H1 (cell line): ENCODE measurements around the gene PTPRF. TPM values are rescaled to one million over a fixed set of nuclear protein-coding genes. Genes with fewer than 3 reads are reported as not detected.

Experiments used
- ATF3 ChIP-seq: IDR thresholded peaks from 2 replicates; pipeline ENCODE4 v1.6.1; 2011; ENCODE audit warnings: low read depth, mild to moderate bottlenecking, low read length; ENCODE audit not compliant: insufficient read depth
- KDM1A ChIP-seq: fragments of 200-600, 300-600 bp; sonication (generic); IDR thresholded peaks from 2 replicates; pipeline ENCODE4 v1.7.1; 2016; ENCODE audit warnings: mild to moderate bottlenecking, low read length, borderline replicate concordance
- RNF2 ChIP-seq: fragments of 200-900, 300-1000 bp; sonication (generic); IDR thresholded peaks from 2 replicates; pipeline ENCODE4 v1.7.1; 2016; ENCODE audit warnings: borderline replicate concordance, low read depth, mild to moderate bottlenecking, antibody characterized with exemption, low read length; ENCODE audit not compliant: poor library complexity, severe bottlenecking; ENCODE audit errors: missing control alignments
- RXRA ChIP-seq: IDR thresholded peaks from 2 replicates; pipeline ENCODE4 v1.6.1; 2011; ENCODE audit warnings: low read depth, mild to moderate bottlenecking, low read length, moderate library complexity; ENCODE audit not compliant: insufficient read depth
- SIX5 ChIP-seq: IDR thresholded peaks from 2 replicates; pipeline ENCODE4 v1.6.1; 2011; ENCODE audit warnings: mild to moderate bottlenecking, low read depth, low read length
- SP1 ChIP-seq: IDR thresholded peaks from 2 replicates; pipeline ENCODE4 v1.6.1; 2011; ENCODE audit warnings: low read depth, low read length
- TAF7 ChIP-seq: optimal IDR thresholded peaks from 2 replicates; pipeline ENCODE3; 2011; ENCODE audit warnings: low read depth, mild to moderate bottlenecking, inconsistent platforms, low read length, moderate library complexity, borderline replicate concordance
- TEAD4 ChIP-seq: IDR thresholded peaks from 2 replicates; pipeline ENCODE4 v1.6.1; 2012; ENCODE audit warnings: low read depth, low read length, inconsistent platforms, mixed read lengths
- polyA plus RNA-seq, 7 experiments: library from polyadenylated mRNA; depleted of rRNA in 3 of 7; stranded (reverse) in 5 of 7; unstranded in 2 of 7; fragments of >200 nt in 5 of 7; fragments of 200-250 nt in 2 of 7; gene quantifications; 1 replicate in 5 of 7; 2 replicates in 1 of 7; 4 replicates in 1 of 7; pipeline versions ENCODE4 v1.2.1 to v1.2.3, GENCODE V29; 2011 to 2013; ENCODE audit warnings: missing spikeins in 2 of 7, mixed read lengths in 2 of 7
- total RNA-seq: library from RNA; stranded (reverse); fragmentation: NEBNext Ultra II Directional; extraction: Animal tissue kit (Norgen Biotek cat#: 25700); gene quantifications from 2 replicates; pipeline ENCODE4 v1.2.1, GENCODE V29; 2021
- TF ChIP-seq, protein P1 (sequence below): IDR thresholded peaks from 2 replicates; pipeline ENCODE4 v1.6.1; 2011; ENCODE audit warnings: low read length, improper control_type of control experiment

PTPRF gene
- total and polyA plus RNA-seq, 2 of the 8 experiments (the other 6 are each of a cell fraction or from before 2014, with no cell fraction given): 136 to 231 TPM

DNA sequence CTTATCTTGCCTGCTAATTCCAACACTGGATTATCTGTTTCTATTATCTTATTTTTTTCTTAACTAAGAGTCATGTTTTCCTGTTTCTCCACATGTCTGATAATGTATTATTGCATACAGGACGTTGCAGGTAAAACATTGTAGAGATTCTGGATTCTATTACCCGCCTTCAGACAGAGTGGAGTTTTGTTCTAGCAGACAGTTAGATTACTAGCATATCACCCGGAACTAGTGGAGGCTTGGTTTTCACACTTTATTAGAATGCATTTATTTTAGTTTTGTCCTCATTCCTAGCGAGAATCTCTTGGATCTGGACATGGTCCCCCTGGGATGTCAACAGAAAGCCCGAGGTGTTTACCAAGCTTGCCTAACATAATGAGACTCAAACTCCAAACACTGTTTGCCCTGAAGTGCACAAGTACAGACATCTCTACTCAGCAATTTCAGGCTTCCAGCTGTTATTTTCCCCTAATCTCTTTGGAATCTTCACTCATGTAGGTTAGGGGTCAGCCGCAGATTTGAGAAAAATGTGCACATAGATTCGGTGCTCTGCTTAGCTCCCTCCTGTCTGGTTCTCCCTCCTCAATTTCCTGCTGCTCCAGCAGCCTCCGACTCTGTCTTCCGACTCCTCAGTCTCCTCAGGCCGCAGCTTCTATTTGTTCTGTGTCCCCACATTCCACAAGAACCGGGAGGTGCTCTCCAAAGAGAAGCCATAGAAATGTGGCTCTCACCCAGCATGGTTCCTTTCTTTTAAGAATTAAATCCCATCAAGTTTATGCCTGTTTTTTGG lies 36.8 kb upstream of the PTPRF start (continued):
- no peak for TF ChIP-seq ATF3
- no peak for TF ChIP-seq RNF2
- TF ChIP-seq SIX5: no peak
- TF ChIP-seq TAF7: no peak
- no peak for TF ChIP-seq RXRA
- TF ChIP-seq, protein P1, sequence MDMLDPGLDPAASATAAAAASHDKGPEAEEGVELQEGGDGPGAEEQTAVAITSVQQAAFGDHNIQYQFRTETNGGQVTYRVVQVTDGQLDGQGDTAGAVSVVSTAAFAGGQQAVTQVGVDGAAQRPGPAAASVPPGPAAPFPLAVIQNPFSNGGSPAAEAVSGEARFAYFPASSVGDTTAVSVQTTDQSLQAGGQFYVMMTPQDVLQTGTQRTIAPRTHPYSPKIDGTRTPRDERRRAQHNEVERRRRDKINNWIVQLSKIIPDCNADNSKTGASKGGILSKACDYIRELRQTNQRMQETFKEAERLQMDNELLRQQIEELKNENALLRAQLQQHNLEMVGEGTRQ: no peak
- peak; percentile 88 for TF ChIP-seq TEAD4
- TF ChIP-seq KDM1A: no peak
- peak; percentile 66 for TF ChIP-seq SP1
